Panc1 (cell line): ENCODE results near the gene STX18. TPM values are rescaled to one million over a fixed set of nuclear protein-coding genes. Genes with fewer than 3 reads are reported as not detected.

ENCODE experiments used
- total RNA-seq: library from RNA; stranded (reverse); gene quantifications from one replicate; pipeline ENCODE4 v1.2.1, GENCODE V29; 2021; ENCODE audit not compliant: unreplicated experiment

The STX18 gene
- total RNA-seq, 1 experiment from 2014 or later: 15.0 TPM

Other genes starting within 250 kb of the STX18 start
- gene NSG1, start 154.9 kb downstream of the STX18 start, total RNA-seq: not detected